Colonic mucosa (tissue), 4 donors: ENCODE results near the gene YJEFN3. TPM values are rescaled to one million over a fixed set of nuclear protein-coding genes. Genes with fewer than 3 reads are reported as not detected.

Source experiments
- DNase-seq: peaks from one replicate; pipeline ENCODE4 v3.0.0-alpha.2; 2020
- H3K27ac ChIP-seq: fragments of 200-600 bp; one replicate; pipeline ENCODE4 v1.8.0; 2021
- H3K27me3 ChIP-seq: fragments of 200-600 bp; one replicate; pipeline ENCODE4 v1.8.0; 2021
- H3K36me3 ChIP-seq: fragments of 200-600 bp; one replicate; pipeline ENCODE4 v1.8.0; 2021
- H3K4me1 ChIP-seq: fragments of 200-600 bp; one replicate; pipeline ENCODE4 v1.8.0; 2021; ENCODE audit warnings: mild to moderate bottlenecking
- H3K4me3 ChIP-seq: fragments of 200-600 bp; one replicate; pipeline ENCODE4 v1.8.0; 2021
- H3K9ac ChIP-seq, 2 donors: one replicate each; pipeline ENCODE4 v1.7.0; 2013; ENCODE audit warnings: control low read depth in 2 of 2, low read depth in 2 of 2, low read length in 2 of 2
- H3K9me3 ChIP-seq: fragments of 200-600 bp; one replicate; pipeline ENCODE4 v1.8.0; 2021
- intact Hi-C: fragments of 100-400 bp; cut with DNase I; formaldehyde crosslinking; loops from one replicate; pipeline ENCODE4 v1.14.1; 2022
- total RNA-seq, 2 donors: library from RNA; stranded (reverse); fragmentation: NEBNext Ultra II Directional in 1 of 2; extraction: Animal tissue kit (Norgen Biotek cat#: 25700) in 1 of 2; gene quantifications; one replicate each; pipeline ENCODE4 v1.2.1, GENCODE V29; 2021
- TF ChIP-seq, protein P1 (sequence below): fragments of 200-600 bp; IDR thresholded peaks from one replicate; pipeline ENCODE4 v1.8.0; 2022; ENCODE audit warnings: antibody characterized with exemption, mild to moderate bottlenecking
- donor health status: healthy.
- donor health status: DM: no; HTN: no; CAD: no.
- donor health status: DM: no; HTN: no; CAD: no.

Gene YJEFN3
- total RNA-seq, 2 donors from 2014 or later: 1.9 to 17.3 TPM

- intact Hi-C loops: no loop called here
These were observed 32.8 kb upstream of the YJEFN3 start for GRCh38 chr19:19495614-19496603.

GRCh38 chr19:19498255-19498991, 30.3 kb upstream of the YJEFN3 start:
- H3K4me3 ChIP-seq: no peak overlapping the region
- intact Hi-C loops: no loop called here
- no peaks in the 10 kb centered on the region for H3K9me3 ChIP-seq
- no peaks in the 10 kb centered on the region for H3K27me3 ChIP-seq
- H3K4me1 ChIP-seq: no peaks in the 10 kb centered on the region
- no peak for DNase-seq
- H3K9ac ChIP-seq: no peak overlapping the region
- TF ChIP-seq, protein P1, sequence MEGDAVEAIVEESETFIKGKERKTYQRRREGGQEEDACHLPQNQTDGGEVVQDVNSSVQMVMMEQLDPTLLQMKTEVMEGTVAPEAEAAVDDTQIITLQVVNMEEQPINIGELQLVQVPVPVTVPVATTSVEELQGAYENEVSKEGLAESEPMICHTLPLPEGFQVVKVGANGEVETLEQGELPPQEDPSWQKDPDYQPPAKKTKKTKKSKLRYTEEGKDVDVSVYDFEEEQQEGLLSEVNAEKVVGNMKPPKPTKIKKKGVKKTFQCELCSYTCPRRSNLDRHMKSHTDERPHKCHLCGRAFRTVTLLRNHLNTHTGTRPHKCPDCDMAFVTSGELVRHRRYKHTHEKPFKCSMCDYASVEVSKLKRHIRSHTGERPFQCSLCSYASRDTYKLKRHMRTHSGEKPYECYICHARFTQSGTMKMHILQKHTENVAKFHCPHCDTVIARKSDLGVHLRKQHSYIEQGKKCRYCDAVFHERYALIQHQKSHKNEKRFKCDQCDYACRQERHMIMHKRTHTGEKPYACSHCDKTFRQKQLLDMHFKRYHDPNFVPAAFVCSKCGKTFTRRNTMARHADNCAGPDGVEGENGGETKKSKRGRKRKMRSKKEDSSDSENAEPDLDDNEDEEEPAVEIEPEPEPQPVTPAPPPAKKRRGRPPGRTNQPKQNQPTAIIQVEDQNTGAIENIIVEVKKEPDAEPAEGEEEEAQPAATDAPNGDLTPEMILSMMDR: no peak
- no peak overlapping the region for H3K27ac ChIP-seq
- H3K36me3 ChIP-seq: peaks cover 34% of the 10 kb centered on the region

More at GRCh38 chr19:19495614-19496603, 32.8 kb upstream of the YJEFN3 start:
- Histone ChIP-seq H3K9me3 (no peaks in the 10 kb centered on the region), H3K4me3 (no peak overlapping the region), H3K36me3 (peaks cover 27% of the 10 kb centered on the region), H3K27ac (no peak overlapping the region), H3K27me3 (no peaks in the 10 kb centered on the region), H3K4me1 (no peaks in the 10 kb centered on the region), H3K9ac (no peak overlapping the region)
- TF ChIP-seq, protein P1: no peak
- no peak for DNase-seq

- Histone ChIP-seq H3K9me3 (no peaks in the 10 kb centered on the region), H3K4me1 (no peaks in the 10 kb centered on the region), H3K4me3 (no peak overlapping the region), H3K27me3 (no peaks in the 10 kb centered on the region), H3K27ac (no peak overlapping the region), H3K36me3 (peaks cover 31% of the 10 kb centered on the region), H3K9ac (no peak overlapping the region)
- no peak for DNase-seq
- intact Hi-C loops: no loop called here
- TF ChIP-seq, protein P1: no peak
These were observed 29.3 kb upstream of the YJEFN3 start for GRCh38 chr19:19499272-19499995.

GRCh38 chr19:19500975-19501644, 27.6 kb upstream of the YJEFN3 start:
- Histone ChIP-seq H3K9ac (no peak overlapping the region), H3K9me3 (no peaks in the 10 kb centered on the region), H3K27me3 (no peaks in the 10 kb centered on the region), H3K27ac (no peak overlapping the region), H3K36me3 (peaks cover 29% of the 10 kb centered on the region), H3K4me3 (no peak overlapping the region), H3K4me1 (no peaks in the 10 kb centered on the region)
- TF ChIP-seq, protein P1: no peak
- intact Hi-C loops: no loop called here
- DNase-seq: no peak
